ENCODE results near the gene GTPBP4.

Gene GTPBP4

GRCh38 chr10:987870-988666, at the start of gene GTPBP4:
Gene GTPBP4, plus strand, starts transcription at chr10:988434. Its CDS starts 46 bp downstream, at chr10:988480.
- Mint-ChIP-seq H3K27me3 (no peaks in the 10 kb centered on the region), H3K27ac (peak within 1 kb of the TSS; percentile 98)

GRCh38 chr10:938941-939678, 49.1 kb upstream of the GTPBP4 start:
- H3K36me3 Mint-ChIP-seq = no peaks in the 10 kb centered on the region
- H3K27ac Mint-ChIP-seq = peak overlapping the region; percentile 72
- H3K27me3 Mint-ChIP-seq = no peaks in the 10 kb centered on the region
- peaks cover 27% of the 10 kb centered on the region for H3K4me1 Mint-ChIP-seq (ENCODE audit: low read depth)
- H3K9me3 Mint-ChIP-seq (ENCODE audit: low read depth) = no peaks in the 10 kb centered on the region
- H3K4me3 Mint-ChIP-seq = peak overlapping the region; percentile 15

More at GRCh38 chr10:987870-988666, at the start of gene GTPBP4:
- Mint-ChIP-seq H3K4me1 (ENCODE audit: low read depth) (peaks cover 39% of the 10 kb centered on the region), H3K4me3 (peak within 1 kb of the TSS; percentile 98), H3K9me3 (ENCODE audit: low read depth) (no peaks in the 10 kb centered on the region), H3K36me3 (peaks cover 12% of the 10 kb centered on the region)

GRCh38 chr10:943334-944033, 44.8 kb upstream of the GTPBP4 start:
- Mint-ChIP-seq H3K36me3 (no peaks in the 10 kb centered on the region), H3K4me1 (ENCODE audit: low read depth) (peaks cover 31% of the 10 kb centered on the region), H3K27ac (no peak overlapping the region), H3K27me3 (no peaks in the 10 kb centered on the region), H3K9me3 (ENCODE audit: low read depth) (no peaks in the 10 kb centered on the region), H3K4me3 (no peak overlapping the region)

GRCh38 chr10:944034-944831, 44.0 kb upstream of the GTPBP4 start:
- Mint-ChIP-seq H3K36me3 (no peaks in the 10 kb centered on the region), H3K4me1 (ENCODE audit: low read depth) (peaks cover 24% of the 10 kb centered on the region), H3K27ac (no peak overlapping the region), H3K9me3 (ENCODE audit: low read depth) (no peaks in the 10 kb centered on the region), H3K27me3 (no peaks in the 10 kb centered on the region), H3K4me3 (no peak overlapping the region)

GRCh38 chr10:945778-946177, 42.5 kb upstream of the GTPBP4 start:
- peaks cover 18% of the 10 kb centered on the region for H3K4me1 Mint-ChIP-seq (ENCODE audit: low read depth)
- no peak overlapping the region for H3K4me3 Mint-ChIP-seq
- no peaks in the 10 kb centered on the region for H3K27me3 Mint-ChIP-seq
- H3K27ac Mint-ChIP-seq = no peak overlapping the region
- no peaks in the 10 kb centered on the region for H3K36me3 Mint-ChIP-seq
- H3K9me3 Mint-ChIP-seq (ENCODE audit: low read depth) = no peaks in the 10 kb centered on the region

- no peaks in the 10 kb centered on the region for H3K9me3 Mint-ChIP-seq (ENCODE audit: low read depth)
- H3K4me1 Mint-ChIP-seq (ENCODE audit: low read depth) = peaks cover 14% of the 10 kb centered on the region
- H3K27me3 Mint-ChIP-seq = no peaks in the 10 kb centered on the region
- no peak overlapping the region for H3K27ac Mint-ChIP-seq
- no peaks in the 10 kb centered on the region for H3K36me3 Mint-ChIP-seq
- H3K4me3 Mint-ChIP-seq = no peak overlapping the region
Measured at GRCh38 chr10:947051-947450, 41.2 kb upstream of the GTPBP4 start.

- no peaks in the 10 kb centered on the region for H3K27me3 Mint-ChIP-seq
- no peaks in the 10 kb centered on the region for H3K36me3 Mint-ChIP-seq
- H3K4me3 Mint-ChIP-seq = no peak overlapping the region
- H3K4me1 Mint-ChIP-seq (ENCODE audit: low read depth) = peaks cover 10% of the 10 kb centered on the region
- H3K9me3 Mint-ChIP-seq (ENCODE audit: low read depth) = no peaks in the 10 kb centered on the region
- no peak overlapping the region for H3K27ac Mint-ChIP-seq
Measured at GRCh38 chr10:947881-948280, 40.4 kb upstream of the GTPBP4 start.

- no peaks in the 10 kb centered on the region for H3K9me3 Mint-ChIP-seq (ENCODE audit: low read depth)
- peaks cover 10% of the 10 kb centered on the region for H3K4me1 Mint-ChIP-seq (ENCODE audit: low read depth)
- no peak overlapping the region for H3K4me3 Mint-ChIP-seq
- H3K27ac Mint-ChIP-seq = no peak overlapping the region
- no peaks in the 10 kb centered on the region for H3K27me3 Mint-ChIP-seq
- no peaks in the 10 kb centered on the region for H3K36me3 Mint-ChIP-seq
Measured at GRCh38 chr10:948347-948746, 39.9 kb upstream of the GTPBP4 start.

GRCh38 chr10:949446-949845, 38.8 kb upstream of the GTPBP4 start:
- no peak overlapping the region for H3K4me3 Mint-ChIP-seq
- H3K36me3 Mint-ChIP-seq = no peaks in the 10 kb centered on the region
- peaks cover 4% of the 10 kb centered on the region for H3K4me1 Mint-ChIP-seq (ENCODE audit: low read depth)
- H3K27me3 Mint-ChIP-seq = no peaks in the 10 kb centered on the region
- no peaks in the 10 kb centered on the region for H3K9me3 Mint-ChIP-seq (ENCODE audit: low read depth)
- H3K27ac Mint-ChIP-seq = no peak overlapping the region

GRCh38 chr10:953836-954235, 34.4 kb upstream of the GTPBP4 start:
- Mint-ChIP-seq H3K4me1 (ENCODE audit: low read depth) (no peaks in the 10 kb centered on the region), H3K27ac (no peak overlapping the region), H3K27me3 (no peaks in the 10 kb centered on the region), H3K4me3 (no peak overlapping the region), H3K36me3 (no peaks in the 10 kb centered on the region), H3K9me3 (ENCODE audit: low read depth) (no peaks in the 10 kb centered on the region)

GRCh38 chr10:954396-954795, 33.8 kb upstream of the GTPBP4 start:
- no peaks in the 10 kb centered on the region for H3K27me3 Mint-ChIP-seq
- no peak overlapping the region for H3K4me3 Mint-ChIP-seq
- no peaks in the 10 kb centered on the region for H3K4me1 Mint-ChIP-seq (ENCODE audit: low read depth)
- H3K36me3 Mint-ChIP-seq = no peaks in the 10 kb centered on the region
- no peaks in the 10 kb centered on the region for H3K9me3 Mint-ChIP-seq (ENCODE audit: low read depth)
- no peak overlapping the region for H3K27ac Mint-ChIP-seq

GRCh38 chr10:955127-955819, 33.0 kb upstream of the GTPBP4 start:
- H3K27ac Mint-ChIP-seq = no peak overlapping the region
- no peaks in the 10 kb centered on the region for H3K9me3 Mint-ChIP-seq (ENCODE audit: low read depth)
- H3K36me3 Mint-ChIP-seq = no peaks in the 10 kb centered on the region
- no peak overlapping the region for H3K4me3 Mint-ChIP-seq
- H3K27me3 Mint-ChIP-seq = peaks cover 2% of the 10 kb centered on the region
- H3K4me1 Mint-ChIP-seq (ENCODE audit: low read depth) = no peaks in the 10 kb centered on the region

- Mint-ChIP-seq H3K4me1 (ENCODE audit: low read depth) (no peaks in the 10 kb centered on the region), H3K4me3 (no peak overlapping the region), H3K27me3 (peaks cover 2% of the 10 kb centered on the region), H3K27ac (no peak overlapping the region), H3K9me3 (ENCODE audit: low read depth) (no peaks in the 10 kb centered on the region), H3K36me3 (no peaks in the 10 kb centered on the region)
Measured at GRCh38 chr10:955820-956217, 32.4 kb upstream of the GTPBP4 start.

- Mint-ChIP-seq H3K36me3 (no peaks in the 10 kb centered on the region), H3K27ac (no peak overlapping the region), H3K27me3 (peaks cover 2% of the 10 kb centered on the region), H3K4me1 (ENCODE audit: low read depth) (no peaks in the 10 kb centered on the region), H3K9me3 (ENCODE audit: low read depth) (no peaks in the 10 kb centered on the region), H3K4me3 (no peak overlapping the region)
Measured at GRCh38 chr10:958106-958505, 30.1 kb upstream of the GTPBP4 start.
